Body of pancreas (tissue), 4 donors: ENCODE data around the gene TMEM95. TPM values are rescaled to one million over a fixed set of nuclear protein-coding genes. Genes with fewer than 3 reads are reported as not detected.
"Not testable (repeated sequence)": the region's sequence is repeated elsewhere in the genome, so short reads cannot be mapped to it uniquely, and the experiment has no call there.

Source experiments
- ATAC-seq: fragments of 150-250 bp; one replicate; pipeline ENCODE4 v1.9.1; 2016
- DNase-seq, 4 donors: peaks; one replicate each; pipeline ENCODE4 v3.0.0-alpha.2; 2019
- H3K27ac ChIP-seq, 4 donors: fragments of 200-600 bp; sonication (generic); 1 replicate in 3 of 4; 2 replicates in 1 of 4; pipeline versions ENCODE4 v1.5.1 to v1.6.1; 2016 to 2019; ENCODE audit warnings: mild to moderate bottlenecking in 1 of 4, mixed read lengths in 1 of 4, moderate library complexity in 1 of 4
- H3K27me3 ChIP-seq, 2 donors: fragments of 200-600 bp; sonication (generic); one replicate each; pipeline ENCODE4 v1.6.0; 2016; ENCODE audit warnings: mild to moderate bottlenecking in 1 of 2
- H3K36me3 ChIP-seq, 2 donors: fragments of 200-600 bp; sonication (generic); replicated peaks in 1 of 2; 2 replicates each; pipeline ENCODE4 v1.5.1; 2016; ENCODE audit warnings: low read depth in 2 of 2; ENCODE audit not compliant: insufficient read depth in 1 of 2
- H3K4me1 ChIP-seq: fragments of 200-600 bp; sonication (generic); one replicate; pipeline ENCODE4 v1.6.0; 2016
- H3K4me3 ChIP-seq, 2 donors: fragments of 200-600 bp; sonication (generic); 1 replicate in 1 of 2; 2 replicates in 1 of 2; pipeline ENCODE4 v1.5.1; 2016 to 2019
- H3K9me3 ChIP-seq, 3 donors: fragments of 200-600 bp; sonication (generic); 1 replicate in 2 of 3; 2 replicates in 1 of 3; pipeline ENCODE4 v1.5.1; 2016
- POLR2A ChIP-seq, 3 donors: fragments of 450-650 bp; IDR thresholded peaks; one replicate each; pipeline ENCODE4 v1.6.1; 2016; ENCODE audit warnings: antibody characterized with exemption in 3 of 3, mild to moderate bottlenecking in 2 of 3
- WGBS, 2 donors: methylation state at CpG; one replicate each; pipeline ENCODE4 v1.1.5; 2017; 5-methylcytosine and 5-hydroxymethylcytosine counted together
- intact Hi-C: fragments of 100-400 bp; cut with DNase I; formaldehyde crosslinking; loops from one replicate; pipeline ENCODE4 v1.15.1; 2023
- total RNA-seq, 2 donors: library from RNA; depleted of rRNA; stranded (reverse); fragments of >200 nt; gene quantifications; one replicate each; pipeline ENCODE4 v1.1.0, GENCODE V29; 2016
- TF ChIP-seq, protein P1 (sequence below), 7 experiments: fragments of 450-650 bp in 4 of 7; fragments of 200-600 bp in 3 of 7; sonication (generic) in 3 of 7; IDR thresholded peaks; one replicate each; pipeline ENCODE4 v1.5.1; 2016 to 2019; ENCODE audit warnings: antibody characterized with exemption in 7 of 7

The TMEM95 gene
- total RNA-seq, 2 donors from 2014 or later: not detected

DNA sequence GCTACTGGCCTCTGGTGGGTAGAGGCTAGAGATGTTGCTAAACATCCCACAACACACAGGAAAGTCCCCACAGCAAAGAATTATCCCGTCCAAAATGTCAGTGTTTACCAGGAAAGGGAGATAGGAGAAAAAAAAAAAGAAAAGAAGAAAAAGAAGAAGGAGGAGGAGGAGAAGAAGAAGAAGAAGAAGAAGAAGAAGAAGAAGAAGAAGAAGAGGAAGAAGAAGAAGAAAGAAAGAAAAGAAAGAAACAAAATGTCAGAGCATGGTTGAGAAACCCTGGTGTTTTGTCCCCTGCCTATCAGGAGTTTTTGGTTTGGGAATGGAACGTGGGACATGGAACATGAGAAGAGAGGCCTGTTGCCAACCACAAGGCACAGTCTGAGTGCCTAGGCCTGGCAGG, 2.4 kb downstream of the TMEM95 start:
- H3K4me3 ChIP-seq: no peak overlapping the region
- ATAC-seq: no peak
- H3K36me3 ChIP-seq: no peaks in the 10 kb centered on the region
- H3K27me3 ChIP-seq: no peaks in the 10 kb centered on the region
- DNase-seq: no peak
- TF ChIP-seq POLR2A (IDR thresholded peaks at IDR 0.05): no peak
- H3K27ac ChIP-seq: no peak overlapping the region
- intact Hi-C loops: no loop called here
- 56 to 68% methylated on average over 2 of the region's 2 CpGs for WGBS, 2 donors
- peaks cover 30% of the 10 kb centered on the region for H3K4me1 ChIP-seq
- no peaks in the 10 kb centered on the region for H3K9me3 ChIP-seq

DNA sequence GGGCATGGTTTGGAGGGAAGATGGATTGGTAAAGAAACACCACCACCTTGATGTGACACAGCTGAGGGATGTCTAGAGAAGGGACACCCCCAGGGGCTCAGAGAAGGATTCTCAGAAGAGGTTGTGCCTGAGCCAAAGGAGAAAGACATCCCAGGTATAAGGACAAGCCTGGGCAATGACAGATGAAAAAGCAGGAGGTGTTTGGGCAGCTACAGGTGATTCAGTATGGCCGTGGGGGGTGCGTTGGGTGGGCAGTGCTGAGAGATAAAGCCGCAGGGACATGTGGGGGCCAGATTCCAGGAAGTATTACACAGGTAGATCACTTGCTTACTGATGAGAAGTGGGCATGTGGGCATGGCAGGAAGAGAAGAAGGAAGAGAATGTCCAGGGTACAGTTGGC, 7.0 kb downstream of the TMEM95 start:
- no peaks in the 10 kb centered on the region for H3K4me1 ChIP-seq
- no peak for ATAC-seq
- H3K27me3 ChIP-seq: no peaks in the 10 kb centered on the region
- no peak overlapping the region for H3K27ac ChIP-seq
- no peaks in the 10 kb centered on the region for H3K9me3 ChIP-seq
- no peaks in the 10 kb centered on the region for H3K36me3 ChIP-seq
- TF ChIP-seq, protein P1, sequence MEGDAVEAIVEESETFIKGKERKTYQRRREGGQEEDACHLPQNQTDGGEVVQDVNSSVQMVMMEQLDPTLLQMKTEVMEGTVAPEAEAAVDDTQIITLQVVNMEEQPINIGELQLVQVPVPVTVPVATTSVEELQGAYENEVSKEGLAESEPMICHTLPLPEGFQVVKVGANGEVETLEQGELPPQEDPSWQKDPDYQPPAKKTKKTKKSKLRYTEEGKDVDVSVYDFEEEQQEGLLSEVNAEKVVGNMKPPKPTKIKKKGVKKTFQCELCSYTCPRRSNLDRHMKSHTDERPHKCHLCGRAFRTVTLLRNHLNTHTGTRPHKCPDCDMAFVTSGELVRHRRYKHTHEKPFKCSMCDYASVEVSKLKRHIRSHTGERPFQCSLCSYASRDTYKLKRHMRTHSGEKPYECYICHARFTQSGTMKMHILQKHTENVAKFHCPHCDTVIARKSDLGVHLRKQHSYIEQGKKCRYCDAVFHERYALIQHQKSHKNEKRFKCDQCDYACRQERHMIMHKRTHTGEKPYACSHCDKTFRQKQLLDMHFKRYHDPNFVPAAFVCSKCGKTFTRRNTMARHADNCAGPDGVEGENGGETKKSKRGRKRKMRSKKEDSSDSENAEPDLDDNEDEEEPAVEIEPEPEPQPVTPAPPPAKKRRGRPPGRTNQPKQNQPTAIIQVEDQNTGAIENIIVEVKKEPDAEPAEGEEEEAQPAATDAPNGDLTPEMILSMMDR (IDR thresholded peaks at IDR 0.05): no peak
- no peak for TF ChIP-seq POLR2A (IDR thresholded peaks at IDR 0.05)
- WGBS, 2 donors: 31 to 48% methylated on average over 3 of the region's 3 CpGs
- no peak for DNase-seq
- intact Hi-C loops: no loop called here
- H3K4me3 ChIP-seq: no peak overlapping the region

DNA sequence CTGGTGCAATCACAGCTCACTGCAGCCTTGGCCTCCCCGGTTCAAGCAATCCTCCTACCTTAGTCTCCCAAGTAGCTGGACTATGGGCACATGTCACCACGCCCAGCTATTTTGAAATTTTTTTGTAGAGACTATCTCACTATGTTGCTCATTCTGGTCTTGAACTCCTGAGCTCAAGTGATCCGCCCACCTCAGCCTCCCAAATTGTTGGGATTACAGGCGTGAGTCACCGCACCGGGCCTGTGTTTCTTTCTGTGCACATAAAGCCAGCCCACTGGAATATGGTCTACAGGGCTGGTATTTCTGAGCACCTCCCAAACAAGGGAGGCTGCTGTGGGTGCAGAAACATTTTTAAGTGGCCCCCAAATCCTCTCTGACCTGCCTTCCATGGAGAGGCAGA, 8.4 kb downstream of the TMEM95 start:
- Histone ChIP-seq H3K4me3 (no peak overlapping the region), H3K27me3 (no peaks in the 10 kb centered on the region), H3K9me3 (no peaks in the 10 kb centered on the region), H3K36me3 (no peaks in the 10 kb centered on the region), H3K4me1 (no peaks in the 10 kb centered on the region), H3K27ac (no peak overlapping the region)
- TF ChIP-seq, protein P1 (IDR thresholded peaks at IDR 0.05): no peak
- TF ChIP-seq POLR2A (IDR thresholded peaks at IDR 0.05): no peak
- DNase-seq (no peak), ATAC-seq (no peak)
- WGBS, 2 donors: 87 to 94% methylated on average over 6 of the region's 6 CpGs
- intact Hi-C loops: no loop called here

DNA sequence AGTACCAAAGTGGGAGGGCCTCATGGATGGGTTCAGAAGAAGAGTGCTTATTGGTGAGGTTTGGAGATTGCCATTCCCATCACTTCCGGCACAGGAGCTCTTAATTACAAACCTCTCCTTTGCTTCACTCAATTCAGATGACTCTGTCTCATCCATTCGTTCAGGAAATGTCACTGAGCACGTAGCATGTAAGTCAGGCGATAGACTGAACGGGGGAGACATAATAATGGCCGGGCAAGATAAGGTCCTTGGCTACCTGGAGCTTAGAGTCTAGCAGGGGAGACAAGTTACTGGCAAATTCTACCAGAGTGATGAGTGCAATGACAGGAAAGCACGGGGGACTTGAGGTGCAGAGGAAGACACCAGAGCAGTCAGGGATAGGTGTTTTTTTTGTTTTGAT, 11.0 kb downstream of the TMEM95 start:
- H3K9me3 ChIP-seq, H3K4me3 ChIP-seq, ATAC-seq, H3K27me3 ChIP-seq, DNase-seq, H3K27ac ChIP-seq, intact Hi-C loops, H3K36me3 ChIP-seq, H3K4me1 ChIP-seq: not testable (repeated sequence)
- WGBS, 2 donors: 88% methylated on average over 6 of the region's 7 CpGs

DNA sequence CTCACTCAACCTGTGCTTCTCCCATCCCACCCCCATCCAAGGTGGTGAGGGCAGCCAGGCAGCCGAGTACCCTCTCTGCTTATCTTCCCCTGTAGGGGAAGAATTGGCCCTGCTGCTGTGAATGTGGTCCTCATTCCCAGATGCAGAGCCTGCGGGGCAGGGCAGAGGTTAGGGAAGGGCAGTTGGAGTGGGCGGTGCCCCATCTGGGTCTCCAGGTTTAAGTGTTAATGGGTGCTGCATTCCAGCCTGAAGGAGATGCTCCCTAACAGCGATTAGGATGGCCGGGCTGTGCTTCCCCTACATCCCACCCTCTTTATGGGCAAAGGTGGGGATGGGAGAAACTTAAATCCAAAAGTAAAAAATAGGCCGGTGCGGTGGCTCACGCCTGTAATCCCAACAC, 12.1 kb downstream of the TMEM95 start:
- intact Hi-C loops: no loop called here
- DNase-seq: no peak
- Histone ChIP-seq H3K9me3 (no peaks in the 10 kb centered on the region), H3K27ac (no peak overlapping the region), H3K4me1 (no peaks in the 10 kb centered on the region), H3K4me3 (no peak overlapping the region), H3K36me3 (no peaks in the 10 kb centered on the region), H3K27me3 (no peaks in the 10 kb centered on the region)
- TF ChIP-seq, protein P1 (IDR thresholded peaks at IDR 0.05): no peak
- TF ChIP-seq POLR2A (IDR thresholded peaks at IDR 0.05): no peak
- ATAC-seq: no peak
- 80 to 89% methylated on average over 6 to 8 of the region's 8 CpGs for WGBS, 2 donors

DNA sequence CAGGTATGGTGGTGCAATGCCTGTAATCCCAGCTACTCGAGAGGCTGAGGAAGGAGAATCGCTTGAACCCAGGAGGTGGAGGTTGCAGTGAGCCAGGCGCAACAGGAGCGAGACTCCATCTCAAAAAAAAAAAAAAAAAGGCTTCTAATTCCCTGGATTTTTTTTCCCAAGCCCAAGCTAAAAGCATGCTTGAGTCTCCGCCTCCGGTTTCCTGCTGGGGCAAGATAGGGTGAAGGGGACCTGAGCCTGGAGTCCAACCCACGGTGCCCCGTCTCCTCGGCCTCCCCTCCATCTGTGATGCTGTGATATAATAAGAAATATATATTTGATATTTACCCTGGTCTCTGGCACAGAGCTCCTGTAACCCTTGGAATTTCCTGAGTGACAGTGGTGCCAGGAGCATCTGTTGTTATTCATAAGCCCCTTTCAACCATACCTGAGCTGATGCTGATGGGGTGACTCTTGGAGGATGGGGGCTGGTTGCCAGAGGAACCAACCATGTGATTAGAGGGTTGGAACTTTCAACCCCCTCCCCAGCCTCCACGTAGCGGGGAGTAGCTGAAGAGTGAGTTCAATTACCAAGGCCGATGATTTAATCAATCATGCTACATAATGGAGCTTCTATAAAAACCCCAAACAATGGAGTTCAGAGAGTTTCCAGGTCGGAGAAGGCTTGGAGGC, 13.1 kb downstream of the TMEM95 start:
- ATAC-seq: no peak
- Histone ChIP-seq H3K9me3 (no peaks in the 10 kb centered on the region), H3K4me1 (no peaks in the 10 kb centered on the region), H3K27ac (no peak overlapping the region), H3K27me3 (no peaks in the 10 kb centered on the region), H3K36me3 (no peaks in the 10 kb centered on the region), H3K4me3 (no peak overlapping the region)
- intact Hi-C loops: no loop called here
- no peak for DNase-seq
- TF ChIP-seq, protein P1 (IDR thresholded peaks at IDR 0.05): no peak
- TF ChIP-seq POLR2A (IDR thresholded peaks at IDR 0.05): no peak
- WGBS, 2 donors: 65 to 66% methylated on average over 12 of the region's 13 CpGs

DNA sequence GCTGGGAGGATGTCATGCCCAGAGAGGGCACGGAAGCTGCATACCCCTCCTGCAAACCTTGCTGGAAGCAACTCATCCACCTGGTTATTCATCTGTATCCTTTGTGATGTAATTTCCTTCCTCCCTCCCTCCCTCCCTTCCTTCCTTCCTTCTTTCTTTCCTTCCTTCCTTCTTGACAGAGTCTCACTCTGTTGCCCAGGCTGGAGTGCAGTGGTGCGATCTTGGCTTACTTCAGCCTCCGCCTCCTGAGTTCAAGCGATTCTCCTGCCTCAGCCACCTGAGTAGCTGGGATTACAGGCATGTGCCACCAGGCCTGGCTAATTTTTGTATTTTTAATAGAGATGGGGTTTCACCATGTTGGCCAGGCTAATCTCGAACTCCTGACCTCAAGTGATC, 13.6 kb downstream of the TMEM95 start:
- H3K27ac ChIP-seq, H3K4me1 ChIP-seq, ATAC-seq, H3K9me3 ChIP-seq, DNase-seq, H3K36me3 ChIP-seq, H3K27me3 ChIP-seq, intact Hi-C loops, H3K4me3 ChIP-seq: not testable (repeated sequence)
- WGBS, 2 donors: 71 to 88% methylated on average over 5 of the region's 5 CpGs
